HG03342 (cell line): Measurements from ENCODE around the gene CCDC142.
A peak's percentile ranks its signal among the peaks of the same experiment; 100 is the strongest.
"Not testable (repeated sequence)": the region's sequence is repeated elsewhere in the genome, so short reads cannot be mapped to it uniquely, and the experiment has no call there.

Experiments
- ATAC-seq: cut with Tn5 transposase; IDR thresholded peaks from one replicate; pipeline ENCODE4 v1.9.1; 2021; ENCODE audit warnings: mild to moderate bottlenecking, moderate library complexity; ENCODE audit not compliant: unreplicated experiment

CCDC142 gene

DNA sequence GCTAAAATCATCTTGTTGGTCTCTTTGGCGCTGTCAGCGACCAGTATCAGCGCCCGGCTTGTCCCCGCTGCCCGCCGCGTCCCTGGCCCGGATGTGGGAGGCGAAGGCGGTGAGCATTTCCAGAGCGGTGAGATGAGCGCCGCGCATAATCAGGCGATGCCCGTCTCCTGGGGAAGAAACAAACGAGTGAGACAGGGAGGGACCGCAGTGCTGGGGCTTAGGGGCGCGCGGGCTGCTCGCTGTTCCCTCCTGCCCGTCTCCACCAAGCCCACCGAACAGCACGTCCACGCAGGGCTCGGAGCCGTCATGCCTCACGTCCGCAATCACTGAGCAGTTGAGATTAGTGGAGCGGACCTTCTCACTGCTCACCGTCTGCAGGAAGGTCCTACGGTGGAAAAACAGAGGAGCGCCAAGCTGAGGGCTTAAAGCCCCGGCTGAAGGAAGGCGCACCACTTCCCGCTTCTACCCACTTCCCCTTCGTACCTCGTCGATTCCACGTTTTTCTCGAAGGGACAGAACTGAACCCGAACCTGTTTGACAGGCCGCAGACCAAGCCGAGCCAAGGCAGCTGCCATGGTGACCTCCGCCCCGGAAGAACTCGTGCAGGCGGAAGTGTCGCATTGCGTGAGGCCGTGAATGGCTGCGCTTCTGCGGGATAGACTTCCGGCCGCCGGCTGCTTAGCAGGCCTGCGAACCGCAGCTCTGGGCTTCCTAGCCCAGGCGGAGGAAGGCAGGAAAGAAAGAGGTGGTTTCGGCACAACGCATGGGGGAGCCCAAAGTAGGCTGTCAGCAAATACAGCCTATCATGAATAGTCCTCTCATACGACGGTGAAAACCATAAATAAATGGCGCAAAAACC, 10.5 kb downstream of the CCDC142 start, which contains the start of gene MRPL53:
MRPL53 (minus strand) TSS at position 595 of the 859 bp plus-strand sequence; CDS start at position 575, 20 bp downstream.
- peak; percentile 81 for ATAC-seq

DNA sequence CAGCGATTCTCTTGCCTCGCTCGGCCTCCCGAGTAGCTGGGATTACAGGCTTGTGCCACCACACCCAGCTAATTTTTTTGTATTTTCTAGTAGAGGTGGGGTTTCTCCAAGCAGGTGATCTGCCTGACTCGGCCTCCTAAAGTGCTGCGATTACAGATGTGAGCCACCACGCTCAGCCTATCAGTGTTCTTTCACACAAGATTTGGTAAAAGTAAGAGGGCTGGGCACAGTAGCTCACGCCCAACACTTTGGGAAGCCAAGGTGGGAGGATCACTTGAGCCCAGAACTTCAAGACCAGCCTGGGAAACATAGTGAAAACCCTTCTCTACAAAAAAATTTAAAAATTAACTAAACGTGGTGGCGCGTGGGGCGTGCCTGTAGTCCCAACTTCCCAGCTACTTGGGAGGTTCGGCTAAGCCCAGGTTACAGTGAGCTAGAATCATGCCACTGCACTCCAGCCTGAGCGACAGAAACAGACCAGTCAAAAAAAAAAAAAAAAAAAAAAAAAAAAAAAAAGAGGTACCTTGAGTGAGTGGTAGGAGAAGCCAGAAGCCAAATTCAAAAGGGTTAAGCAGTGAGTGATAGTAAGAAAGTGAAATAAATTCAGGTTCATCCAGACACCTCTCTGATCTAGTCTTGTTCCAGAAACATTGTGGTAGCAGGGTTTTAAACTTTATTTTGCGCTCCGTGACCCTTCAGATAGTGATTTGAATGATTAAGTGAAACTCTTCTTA, 11.3 kb downstream of the CCDC142 start:
- no peak for ATAC-seq

DNA sequence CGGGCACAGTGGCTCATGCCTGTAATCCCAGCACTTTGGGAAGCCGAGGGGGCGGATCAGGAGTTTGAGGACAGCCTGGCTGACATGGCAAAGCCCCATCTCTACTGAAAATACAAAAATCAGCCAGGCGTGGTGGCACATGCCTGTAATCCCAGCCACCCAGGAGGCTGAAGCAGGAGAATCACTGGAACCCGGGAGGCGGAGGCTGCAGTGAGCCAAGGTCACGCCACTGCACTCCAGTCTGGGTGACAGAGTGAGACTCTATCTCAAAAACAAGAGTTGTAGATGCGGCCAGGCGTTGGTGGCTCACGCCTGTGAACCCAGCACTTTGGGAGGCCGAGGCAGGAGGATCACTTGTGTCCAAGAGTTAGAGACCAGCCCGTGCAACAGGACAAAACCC, 12.1 kb downstream of the CCDC142 start:
- ATAC-seq = not testable (repeated sequence)

DNA sequence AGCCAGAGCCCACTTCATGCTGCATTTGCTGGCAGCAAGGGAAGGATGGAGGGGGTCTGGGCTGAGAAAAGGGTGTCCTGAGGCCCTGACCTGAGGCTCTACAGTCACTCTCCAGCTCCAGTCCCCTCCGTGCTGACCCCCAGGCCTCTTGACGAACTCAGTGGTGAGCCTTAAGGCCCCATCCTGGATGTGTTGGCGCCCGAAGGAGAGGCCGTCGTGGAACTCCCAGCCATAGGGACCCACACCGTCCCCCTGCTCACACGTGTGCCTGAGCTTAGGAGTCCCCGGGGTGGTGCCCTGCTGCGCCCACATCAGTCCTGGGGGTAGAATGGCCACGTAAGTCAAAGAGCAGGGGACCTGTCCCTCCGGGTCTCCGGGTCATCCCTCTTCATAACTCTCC, 18.4 kb downstream of the CCDC142 start:
- ATAC-seq = no peak

DNA sequence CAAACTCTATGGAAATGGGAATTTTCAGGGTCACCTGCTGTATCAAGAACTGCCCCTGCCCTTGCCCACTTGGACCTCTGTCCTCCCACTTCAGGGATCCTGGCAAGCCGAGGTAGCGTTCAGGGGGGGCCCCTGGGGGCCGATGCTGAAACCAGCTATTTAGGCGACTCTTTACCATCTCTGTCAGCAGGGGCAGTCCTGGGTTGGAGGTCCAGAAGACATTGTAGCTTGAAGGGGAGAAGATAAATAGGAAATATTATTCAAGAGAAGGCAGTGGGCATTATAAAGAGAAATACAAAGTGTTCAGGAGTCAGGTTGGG, 20.1 kb downstream of the CCDC142 start:
- no peak for ATAC-seq

DNA sequence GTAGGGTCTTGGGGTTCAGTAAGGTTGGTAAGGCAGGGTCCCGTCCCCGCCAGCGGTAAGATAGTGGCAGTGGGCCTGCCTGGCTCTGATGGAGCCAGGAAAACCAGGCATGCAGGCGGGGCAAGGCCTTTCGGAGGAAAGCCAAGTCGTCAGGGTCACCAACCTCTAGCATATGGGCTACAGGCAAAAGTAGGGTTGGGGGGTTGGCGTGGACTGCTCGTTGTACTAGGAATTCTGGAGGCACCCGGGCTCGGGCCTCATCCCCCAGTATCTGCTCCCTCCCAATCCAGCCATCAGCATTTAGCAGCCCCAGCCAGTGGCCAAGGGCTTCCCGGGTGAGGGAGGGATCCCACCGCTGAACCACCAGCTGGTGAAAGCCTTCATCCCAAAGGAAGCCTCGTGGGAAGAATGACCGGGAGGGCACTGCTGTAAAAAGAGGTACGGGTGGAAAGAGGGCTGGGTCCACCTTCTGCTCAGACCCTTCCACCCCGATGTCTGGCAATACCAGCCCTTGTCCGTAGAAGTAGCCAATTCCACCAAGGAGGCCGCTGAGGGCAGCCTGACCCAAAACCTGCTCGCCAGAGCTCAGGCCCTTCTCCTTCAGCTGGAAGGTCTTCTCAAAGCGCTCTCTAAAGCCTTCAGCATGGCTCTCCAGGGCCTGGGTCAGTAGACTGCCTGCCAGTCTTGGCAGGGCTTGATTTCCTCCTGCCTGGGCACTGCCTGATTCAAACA, 20.6 kb downstream of the CCDC142 start:
- ATAC-seq = no peak

DNA sequence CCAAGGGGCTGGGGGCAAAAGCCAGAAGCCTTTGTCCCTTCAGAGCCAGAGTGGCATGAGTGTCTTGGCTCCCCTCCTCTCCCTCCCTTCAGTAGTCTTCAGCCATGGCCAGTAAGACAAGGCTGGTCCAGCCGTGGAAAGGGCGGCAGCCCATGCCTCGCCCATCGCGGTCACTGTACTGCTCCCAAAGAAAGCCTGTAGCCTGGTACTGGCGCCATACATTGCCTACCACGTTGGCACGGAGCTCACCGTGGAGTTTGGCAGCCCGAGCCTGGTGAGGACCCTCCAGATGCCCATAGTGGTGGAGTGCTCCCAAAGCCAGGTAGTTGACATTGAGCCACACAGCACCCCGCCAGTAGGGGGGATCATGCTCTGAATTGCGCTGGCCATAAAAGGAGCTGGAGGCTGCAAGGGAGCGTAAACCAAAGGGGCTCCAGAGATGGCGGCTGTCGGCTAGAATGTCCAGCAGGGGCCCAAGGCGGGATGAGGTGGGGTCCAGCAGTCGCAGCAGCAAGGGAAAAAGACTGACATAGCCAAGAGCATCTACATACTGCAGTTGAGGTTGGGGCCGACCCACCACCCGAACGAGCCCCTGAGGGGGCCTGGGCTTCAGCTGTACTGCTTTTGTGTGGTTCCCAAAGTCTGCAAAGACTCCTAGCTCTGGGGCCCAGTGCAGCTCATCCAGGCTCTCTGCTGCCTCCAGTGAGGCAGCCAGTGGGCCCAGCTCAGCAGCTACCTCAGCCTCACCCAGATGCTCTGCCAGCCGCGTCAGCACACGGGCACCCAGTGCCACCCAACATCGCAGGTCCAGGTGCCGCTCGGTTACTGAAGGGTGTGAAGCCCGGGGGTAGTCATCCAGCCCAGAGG, 21.4 kb downstream of the CCDC142 start:
- ATAC-seq = no peak

DNA sequence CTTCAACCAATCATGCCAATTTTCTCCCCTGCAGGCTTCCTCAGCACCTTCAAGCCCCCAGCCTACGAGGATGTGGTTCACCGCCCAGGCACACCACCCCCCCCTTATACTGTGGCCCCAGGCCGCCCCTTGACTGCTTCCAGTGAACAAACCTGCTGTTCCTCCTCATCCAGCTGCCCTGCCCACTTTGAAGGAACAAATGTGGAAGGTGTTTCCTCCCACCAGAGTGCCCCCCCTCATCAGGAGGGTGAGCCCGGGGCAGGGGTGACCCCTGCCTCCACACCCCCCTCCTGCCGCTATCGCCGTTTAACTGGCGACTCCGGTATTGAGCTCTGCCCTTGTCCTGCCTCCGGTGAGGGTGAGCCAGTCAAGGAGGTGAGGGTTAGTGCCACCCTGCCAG, 22.6 kb downstream of the CCDC142 start:
- ATAC-seq = not testable (repeated sequence)

DNA sequence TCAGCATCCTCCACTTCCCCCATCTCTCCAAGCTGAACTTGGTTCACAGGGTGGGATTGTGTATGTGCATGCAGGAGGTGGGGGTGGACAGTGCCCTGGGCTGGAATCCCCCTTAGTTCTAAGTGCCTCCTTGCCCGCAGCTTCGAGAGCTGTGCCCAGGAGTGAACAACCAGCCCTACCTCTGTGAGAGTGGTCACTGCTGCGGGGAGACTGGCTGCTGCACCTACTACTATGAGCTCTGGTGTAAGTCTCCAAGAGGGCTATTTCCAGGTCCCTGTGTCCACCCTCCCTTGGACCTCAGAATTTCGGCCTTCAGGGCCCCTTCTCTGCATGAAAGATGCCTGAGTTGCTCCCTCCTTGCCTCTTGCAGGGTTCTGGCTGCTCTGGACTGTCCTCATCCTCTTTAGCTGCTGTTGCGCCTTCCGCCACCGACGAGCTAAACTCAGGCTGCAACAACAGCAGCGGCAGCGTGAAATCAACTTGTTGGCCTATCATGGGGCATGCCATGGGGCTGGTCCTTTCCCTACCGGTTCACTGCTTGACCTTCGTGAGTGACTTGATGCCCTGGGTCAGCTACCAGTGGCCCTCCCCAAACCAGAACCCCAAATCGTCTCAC, 23.2 kb downstream of the CCDC142 start:
- not testable (repeated sequence) for ATAC-seq

DNA sequence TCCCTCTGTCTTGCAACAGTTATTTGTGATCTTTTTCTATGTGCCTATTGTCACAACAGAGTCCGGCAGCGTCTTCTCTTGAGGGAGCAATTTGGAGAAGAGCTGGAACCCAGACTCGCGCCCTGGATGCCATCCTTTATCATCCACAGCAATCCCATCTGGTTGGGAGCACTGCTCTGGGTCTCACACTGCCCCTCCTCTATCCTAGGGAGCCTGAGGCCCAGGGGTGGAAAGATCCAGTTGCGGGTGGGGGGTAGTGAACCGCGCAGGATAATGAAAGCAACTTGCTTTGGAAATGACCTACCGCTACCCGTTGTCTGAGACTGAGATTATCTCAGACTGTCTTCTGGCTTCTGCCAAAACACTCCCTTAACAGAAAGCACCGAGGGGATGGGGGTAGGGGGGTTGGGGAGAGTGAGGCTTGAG, 23.8 kb downstream of the CCDC142 start:
- ATAC-seq = no peak

DNA sequence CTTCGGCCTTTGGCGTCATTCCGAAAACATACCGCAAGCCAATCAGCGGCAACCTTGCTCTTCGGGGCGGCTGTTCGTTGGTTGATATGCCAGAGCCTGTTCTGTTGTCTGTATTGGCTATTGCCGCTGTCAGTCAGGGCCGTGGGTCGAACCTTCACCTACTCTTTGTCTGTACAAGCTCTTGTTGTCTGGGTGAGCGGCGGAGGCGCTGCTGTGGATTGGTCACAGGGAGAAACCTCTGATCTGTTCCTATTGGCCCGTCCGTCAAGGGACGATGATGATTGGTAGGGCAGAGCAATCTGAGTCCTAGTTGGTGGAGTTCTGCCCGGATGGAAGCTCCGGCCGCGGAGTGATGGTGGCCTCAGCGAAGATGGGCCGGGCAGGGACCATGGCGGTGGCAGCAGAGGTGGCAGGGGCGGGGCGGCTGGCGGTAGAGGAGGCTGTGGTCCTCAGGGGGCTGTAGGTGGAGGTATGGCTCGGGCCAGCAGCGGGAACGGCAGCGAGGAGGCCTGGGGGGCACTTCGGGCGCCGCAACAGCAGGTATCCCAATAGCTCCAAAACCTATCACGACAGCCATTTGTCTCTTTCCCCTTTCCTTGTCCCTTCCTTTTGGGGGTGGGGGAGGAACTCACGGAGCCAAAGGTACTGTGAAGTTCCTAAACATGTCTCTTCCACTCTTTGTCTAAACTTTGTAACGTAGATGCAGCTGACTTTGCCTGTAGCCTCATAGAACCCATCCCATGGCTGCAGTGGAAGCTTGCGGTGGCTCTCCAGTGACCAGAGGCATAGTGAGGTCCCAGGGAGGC, 24.5 kb downstream of the CCDC142 start, which contains the start of gene WBP1:
WBP1 (plus strand) TSS at position 307 of the 806 bp plus-strand sequence; CDS start at position 472, 165 bp downstream.
- ATAC-seq = peak; percentile 83

DNA sequence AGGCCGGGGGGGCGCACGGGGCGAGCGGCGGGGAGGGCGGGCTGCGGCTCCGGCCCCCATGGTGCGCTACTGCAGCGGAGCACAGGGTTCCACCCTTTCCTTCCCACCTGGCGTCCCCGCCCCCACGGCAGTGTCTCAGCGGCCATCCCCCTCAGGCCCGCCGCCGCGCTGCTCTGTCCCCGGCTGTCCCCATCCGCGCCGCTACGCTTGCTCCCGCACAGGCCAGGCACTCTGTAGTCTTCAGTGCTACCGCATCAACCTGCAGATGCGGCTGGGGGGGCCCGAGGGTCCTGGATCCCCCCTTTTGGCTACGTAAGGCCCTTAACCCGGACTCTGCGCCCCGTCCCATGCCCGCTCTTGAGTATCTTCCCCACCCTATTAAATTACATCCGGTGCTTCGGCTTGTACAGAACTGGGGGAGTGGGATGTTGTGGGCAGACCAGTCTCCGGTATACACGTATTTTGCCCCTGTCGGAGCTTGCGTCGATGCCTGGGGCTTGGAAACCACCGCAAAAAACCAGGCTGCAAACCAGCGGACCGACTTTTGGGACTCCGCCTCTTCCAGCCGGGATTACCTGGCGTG, 25.2 kb downstream of the CCDC142 start:
- ATAC-seq = peak; percentile 26

DNA sequence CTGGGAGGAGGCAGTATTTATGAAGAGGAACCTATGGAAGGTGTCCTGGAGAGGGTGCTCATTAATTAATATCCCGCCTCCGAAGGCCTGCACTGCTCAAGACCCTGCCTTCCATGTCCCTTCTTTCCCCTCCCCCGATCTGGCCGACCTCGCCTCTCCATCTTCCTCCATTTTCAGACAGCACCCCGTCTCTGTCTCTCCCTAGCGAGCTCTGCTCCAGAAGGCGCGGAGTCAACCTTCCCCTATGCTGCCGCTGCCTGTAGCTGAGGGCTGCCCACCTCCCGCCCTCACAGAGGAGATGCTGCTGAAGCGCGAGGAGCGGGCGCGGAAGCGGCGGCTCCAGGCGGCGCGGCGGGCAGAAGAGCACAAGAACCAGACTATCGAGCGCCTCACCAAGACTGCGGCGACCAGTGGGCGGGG, 25.7 kb downstream of the CCDC142 start:
- ATAC-seq = no peak

DNA sequence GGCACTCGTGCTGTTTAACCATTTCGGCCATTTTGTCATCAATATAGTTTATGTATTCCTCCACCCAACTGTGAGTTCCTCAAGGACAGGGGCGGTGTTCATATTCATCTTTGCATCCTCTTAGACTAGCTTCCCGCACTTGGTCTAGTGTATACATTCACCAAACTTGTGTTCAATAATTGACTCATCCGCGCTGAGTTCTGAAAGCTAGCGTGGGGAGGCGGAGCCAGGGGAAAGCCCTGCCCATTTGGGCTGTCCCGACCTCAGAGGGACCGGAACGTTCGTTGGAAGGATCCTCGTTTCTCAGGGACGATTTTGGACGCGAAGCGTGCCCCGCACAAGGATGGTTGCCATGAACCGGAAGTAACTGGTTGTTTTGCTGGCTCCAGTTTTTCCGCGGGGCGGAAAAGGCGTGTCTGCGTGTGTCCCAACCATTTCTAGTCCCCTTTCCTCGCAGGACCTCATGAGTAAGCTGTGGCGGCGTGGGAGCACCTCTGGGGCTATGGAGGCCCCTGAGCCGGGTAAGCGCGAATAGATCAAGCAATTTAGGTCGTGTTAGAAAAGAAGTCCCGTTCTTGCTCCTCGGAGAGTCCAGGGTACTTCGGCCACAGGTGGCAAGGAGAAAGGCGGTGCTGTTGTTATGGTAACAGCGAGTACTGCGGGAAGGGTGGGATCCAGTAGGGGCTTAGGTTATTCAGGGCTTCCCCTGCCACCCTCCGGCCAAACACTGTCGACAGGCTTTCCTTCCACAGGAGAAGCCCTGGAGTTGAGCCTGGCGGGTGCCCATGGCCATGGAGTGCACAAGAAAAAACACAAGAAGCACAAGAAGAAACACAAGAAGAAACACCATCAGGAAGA, 27.9 kb downstream of the CCDC142 start, which contains the start of gene INO80B:
INO80B (plus strand) TSS at position 434 of the 858 bp plus-strand sequence; CDS start at position 464, 30 bp downstream.
- peak; percentile 34 for ATAC-seq

DNA sequence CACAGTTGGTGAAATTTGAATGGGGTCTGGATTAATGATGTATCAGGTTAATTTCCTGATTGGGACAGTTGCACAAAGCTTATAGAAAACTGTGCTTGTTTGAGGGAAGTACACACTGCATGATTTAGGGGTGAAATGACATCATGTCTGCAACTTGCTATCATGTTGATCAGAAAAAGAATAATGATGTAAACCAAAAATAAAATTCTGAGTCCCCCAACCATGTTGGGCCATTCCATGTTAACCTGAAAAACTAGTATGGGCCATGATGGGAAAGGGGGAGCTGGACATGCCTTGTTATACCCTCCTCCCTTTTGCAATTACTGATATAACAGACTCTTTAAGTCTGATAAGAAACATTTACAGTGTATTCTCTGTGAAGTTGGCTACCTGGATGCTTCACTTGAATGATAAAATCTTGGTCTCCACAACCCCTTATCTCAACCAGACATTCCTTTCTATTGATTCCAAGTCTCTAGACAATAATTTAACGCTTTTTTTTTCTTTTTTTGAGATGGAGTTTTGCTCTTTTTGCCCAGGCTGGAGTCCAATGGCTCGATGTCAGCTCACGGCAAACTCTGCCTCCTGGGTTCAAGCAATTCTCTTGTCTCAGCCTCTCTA, 32.1 kb downstream of the CCDC142 start:
- no peak for ATAC-seq

DNA sequence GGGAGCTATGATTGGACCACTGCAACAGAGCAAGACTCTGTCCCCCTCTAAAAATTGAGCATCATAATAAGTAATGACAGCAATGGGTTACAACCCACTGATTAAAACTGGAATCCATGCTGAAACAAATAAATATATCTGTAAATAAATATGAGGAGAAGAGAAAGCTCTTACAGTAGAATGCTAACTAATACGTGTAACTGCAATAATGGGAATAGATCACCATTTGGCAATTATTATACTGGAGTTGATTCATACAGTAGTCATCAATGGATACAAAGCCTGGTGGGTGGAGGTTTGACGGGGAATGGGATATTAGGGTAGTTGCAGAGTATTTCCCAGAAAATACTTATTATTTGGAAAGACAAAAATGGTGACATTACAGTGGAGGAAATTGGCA, 34.0 kb downstream of the CCDC142 start:
- no peak for ATAC-seq
